HCT116 (cell line): ENCODE results near the gene ETHE1. TPM values are rescaled to one million over a fixed set of nuclear protein-coding genes. Genes with fewer than 3 reads are reported as not detected.
A peak's percentile ranks its signal among the peaks of the same experiment; 100 is the strongest.

Experiments
- ATAC-seq: fragments of 200-7000 bp; cut with Tn5 transposase; 2 replicates; pipeline ENCODE4 v1.9.1; 2020; ENCODE audit warnings: mild to moderate bottlenecking, moderate library complexity
- BruUV-seq: library from RNA; stranded (reverse); fragments of 400-500 nt; replicated peaks from 2 replicates; lab custom pipeline; 2021; lab: Mats Ljungman, UMichigan
- CTCF ChIA-PET: fragments of 300-600 bp; sonication (Branson Sonifier 250); formaldehyde crosslinking; loops from one replicate; lab custom pipeline; 2021; ENCODE audit warnings: antibody characterized with exemption; lab: Charles Lee
- POLR2A ChIA-PET: fragments of 300-600, 350-600 bp; sonication (Branson Sonifier 250); formaldehyde crosslinking; loops from one replicate; lab custom pipeline; 2021; ENCODE audit warnings: antibody characterized with exemption; lab: Charles Lee
- RAD21 ChIA-PET, 2 experiments: fragments of 300-600 bp; sonication (Branson Sonifier 250); formaldehyde crosslinking; loops; one replicate each; lab custom pipeline; 2023; ENCODE audit warnings: low total read pairs in 2 of 2; ENCODE audit not compliant: uncharacterized antibody in 2 of 2, unreplicated experiment in 2 of 2, low non-redundant PET in 1 of 2; lab: Charles Lee
- DNase-seq: peaks from one replicate; pipeline ENCODE4 v3.0.0-alpha.2; 2010; ENCODE audit warnings: low read depth, low spot score
- H2AFZ ChIP-seq: fragments of 200-600 bp; shearing (Covaris generic), sonication (generic); 2 replicates; pipeline ENCODE4 v1.6.1; 2017; ENCODE audit warnings: low read depth, mixed run types, mixed read lengths, antibody characterized with exemption, low read length; ENCODE audit not compliant: poor library complexity, severe bottlenecking
- H3K27ac ChIP-seq: 2 replicates; pipeline ENCODE4 v1.5.1; 2012; ENCODE audit warnings: low read depth, low read length
- H3K27me3 ChIP-seq: fragments of 200-600 bp; sonication (generic); 2 replicates; pipeline ENCODE4 v1.6.1; 2016; ENCODE audit warnings: mixed run types, low read length, mixed read lengths; ENCODE audit not compliant: insufficient read depth
- H3K36me3 ChIP-seq, 2 experiments: fragments of 200-500 bp in 1 of 2; fragments of 200-600 bp in 1 of 2; sonication (Bioruptor generic) in 1 of 2; sonication (generic) in 1 of 2; 2 replicates each; pipeline versions ENCODE4 v1.5.1 to v1.6.1; 2014 to 2016; ENCODE audit warnings: low read length in 2 of 2, inconsistent platforms in 1 of 2, mixed read lengths in 1 of 2, mixed run types in 1 of 2; ENCODE audit not compliant: insufficient read depth in 2 of 2, control insufficient read depth in 1 of 2
- H3K4me1 ChIP-seq, 2 experiments: fragments of 200-600 bp in 1 of 2; sonication (generic) in 1 of 2; 2 replicates each; pipeline versions ENCODE4 v1.5.1 to v1.6.1; 2012 to 2017; ENCODE audit warnings: low read length in 2 of 2, inconsistent platforms in 1 of 2, mild to moderate bottlenecking in 1 of 2, mixed read lengths in 1 of 2, mixed run types in 1 of 2, moderate library complexity in 1 of 2; ENCODE audit not compliant: insufficient read depth in 2 of 2, control insufficient read depth in 1 of 2
- H3K4me2 ChIP-seq: fragments of 200-600 bp; sonication (generic); 2 replicates; pipeline ENCODE4 v1.6.1; 2017; ENCODE audit warnings: mixed run types, low read length, mixed read lengths
- H3K4me3 ChIP-seq, 2 experiments: fragments of 200-600 bp in 1 of 2; sonication (generic) in 1 of 2; replicated peaks in 1 of 2; 2 replicates each; pipeline ENCODE4 v1.5.1; 2011 to 2016; ENCODE audit warnings: low read length in 2 of 2, control low read depth in 1 of 2, low read depth in 1 of 2, mild to moderate bottlenecking in 1 of 2, mixed read lengths in 1 of 2, mixed run types in 1 of 2
- H3K79me2 ChIP-seq: fragments of 200-600 bp; sonication (generic); 2 replicates; pipeline ENCODE4 v1.6.1; 2017; ENCODE audit warnings: mild to moderate bottlenecking, mixed run types, low read length, moderate library complexity, mixed read lengths; ENCODE audit not compliant: insufficient read depth
- H3K9ac ChIP-seq: fragments of 200-600 bp; sonication (generic); 2 replicates; pipeline ENCODE4 v1.6.1; 2016; ENCODE audit warnings: low read length, mixed read lengths
- H3K9me2 ChIP-seq: fragments of 200-600 bp; sonication (generic), shearing (Covaris generic); 2 replicates; pipeline ENCODE4 v1.6.1; 2017; ENCODE audit warnings: mixed run types, mild to moderate bottlenecking, moderate library complexity; ENCODE audit not compliant: insufficient read depth
- H3K9me3 ChIP-seq, 2 experiments: fragments of 200-500 bp in 1 of 2; fragments of 200-600 bp in 1 of 2; sonication (Bioruptor generic) in 1 of 2; sonication (generic) in 1 of 2; 2 replicates each; pipeline ENCODE4 v1.6.1; 2014 to 2017; ENCODE audit warnings: low read length in 2 of 2, mixed read lengths in 2 of 2, inconsistent platforms in 1 of 2, low read depth in 1 of 2, mild to moderate bottlenecking in 1 of 2, mixed run types in 1 of 2, moderate library complexity in 1 of 2; ENCODE audit not compliant: control insufficient read depth in 1 of 2, insufficient read depth in 1 of 2
- H4K20me1 ChIP-seq: fragments of 200-600 bp; sonication (generic), shearing (Covaris generic); 2 replicates; pipeline ENCODE4 v1.6.1; 2017; ENCODE audit warnings: mixed run types, mild to moderate bottlenecking, moderate library complexity; ENCODE audit not compliant: insufficient read depth
- EGR1 ChIP-seq: IDR thresholded peaks from 2 replicates; pipeline ENCODE4 v1.6.1; 2012; ENCODE audit warnings: low read depth
- EZH2phosphoT487 ChIP-seq: fragments of 200-600 bp; IDR thresholded peaks from 2 replicates; pipeline ENCODE4 v1.6.1; 2018; ENCODE audit warnings: antibody characterized with exemption, borderline replicate concordance
- RAD21 ChIP-seq: IDR thresholded peaks from 2 replicates; pipeline ENCODE4 v1.6.1; 2012; ENCODE audit warnings: low read depth, mild to moderate bottlenecking
- SP1 ChIP-seq: IDR thresholded peaks from 2 replicates; pipeline ENCODE4 v1.6.1; 2012; ENCODE audit warnings: low read depth
- TCF7L2 ChIP-seq: IDR thresholded peaks from 2 replicates; pipeline ENCODE4 v1.7.0; 2011; ENCODE audit warnings: borderline replicate concordance, inconsistent platforms; ENCODE audit not compliant: insufficient read depth, insufficient read length; ENCODE audit errors: extremely low read depth
- intact Hi-C: fragments of 100-400 bp; cut with micrococcal nuclease; formaldehyde crosslinking; loops from 2 replicates; pipeline ENCODE4 v1.10.0; 2022
- total RNA-seq: library from RNA; stranded (reverse); gene quantifications from one replicate; pipeline ENCODE4 v1.2.1, GENCODE V29; 2021; ENCODE audit not compliant: unreplicated experiment
- TF ChIP-seq, protein P1 (sequence below): IDR thresholded peaks from 2 replicates; pipeline ENCODE4 v1.6.1; 2012

ETHE1 gene
- total RNA-seq, 1 experiment from 2014 or later, result 64.3 TPM

DNA sequence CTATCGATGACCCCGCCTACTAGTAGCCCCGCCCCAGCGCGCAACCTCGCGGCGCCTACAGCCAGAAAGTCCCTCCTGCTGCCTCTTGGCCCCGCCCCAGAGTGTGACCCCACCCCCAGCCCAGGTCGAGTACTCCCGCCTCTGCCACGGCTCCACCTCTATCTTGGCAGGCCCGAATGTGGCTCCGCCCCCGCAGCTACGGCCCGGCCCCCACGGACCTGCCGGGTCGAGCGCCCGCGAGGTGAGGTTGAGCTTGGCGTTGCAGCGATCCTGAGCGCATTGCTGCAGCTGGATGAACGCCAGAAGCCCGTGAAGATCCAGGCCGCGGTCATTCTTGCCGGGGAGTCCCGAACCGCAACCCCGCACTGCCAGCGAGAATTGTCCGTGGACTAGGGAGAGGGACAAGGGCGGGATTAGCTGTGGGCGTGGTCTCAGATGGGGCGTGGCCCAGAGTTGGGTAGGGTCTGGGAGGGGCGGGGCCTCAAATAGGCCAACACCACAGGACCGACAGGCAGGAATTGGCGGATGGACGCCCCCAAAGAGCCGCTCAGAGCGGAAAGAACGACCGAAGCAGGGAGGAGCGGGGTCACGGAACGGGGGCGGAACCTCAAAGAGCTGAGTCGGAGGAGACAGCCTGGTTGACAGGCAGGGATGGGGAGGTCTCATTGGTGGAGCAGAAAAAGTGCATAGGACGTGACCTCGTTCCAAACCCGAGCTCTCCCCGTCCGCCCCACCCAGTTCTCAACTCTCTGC, 63.4 kb downstream of the ETHE1 start:
- ATAC-seq, result peak; percentile 87

GRCh38 chr19:43462785-43463380, 64.1 kb downstream of the ETHE1 start:
- intact Hi-C loops, result no loop called here
- RAD21 ChIA-PET, result interaction anchor here (0.7 to 0.9 kb wide), 2 partner anchors 41 to 59 kb away, joined by 3 read pairs; partner anchors contain the start of gene PHLDB3 (in 1 of the 2)
- Histone ChIP-seq H3K4me2 (peak overlapping the region; percentile 100), H2AFZ (peak overlapping the region; percentile 67), H4K20me1 (no peaks in the 10 kb centered on the region), H3K27ac (peak overlapping the region; percentile 36), H3K36me3 (no peaks in the 10 kb centered on the region), H3K79me2 (no peaks in the 10 kb centered on the region), H3K27me3 (no peaks in the 10 kb centered on the region), H3K9ac (peak overlapping the region; percentile 65), H3K9me2 (no peaks in the 10 kb centered on the region), H3K4me1 (peaks cover 22 to 47% of the 10 kb centered on the region in 2 experiments), H3K9me3 (no peaks in the 10 kb centered on the region), H3K4me3 (peak overlapping the region; percentile 37 to 73)
- TF ChIP-seq RAD21 (no peak), EZH2phosphoT487 (no peak)
- TF ChIP-seq, protein P1, sequence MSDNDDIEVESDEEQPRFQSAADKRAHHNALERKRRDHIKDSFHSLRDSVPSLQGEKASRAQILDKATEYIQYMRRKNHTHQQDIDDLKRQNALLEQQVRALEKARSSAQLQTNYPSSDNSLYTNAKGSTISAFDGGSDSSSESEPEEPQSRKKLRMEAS, result peak; percentile 87
- ATAC-seq (no peak), DNase-seq (no peak)
- no TSS peak for BruUV-seq
- POLR2A ChIA-PET, result interaction anchor here (0.7 to 1.8 kb wide), 8 partner anchors 11 to 206 kb away, joined by 3 to 8 read pairs (median 4); partner anchors contain the start of gene ZNF575
- CTCF ChIA-PET, result interaction anchor here (1.2 to 3.0 kb wide), 5 partner anchors 12 to 57 kb away, joined by 4 to 19 read pairs (median 4); no protein-coding TSS in a partner anchor

More for the DNA sequence above, 63.4 kb downstream of the ETHE1 start:
- ChIA-PET RAD21 (interaction anchor here (0.7 to 0.9 kb wide), 2 partner anchors 40 to 59 kb away, joined by 3 read pairs; partner anchors contain the start of gene PHLDB3 (in 1 of the 2)), POLR2A (interaction anchor here (0.7 to 1.8 kb wide), 8 partner anchors 10 to 205 kb away, joined by 3 to 8 read pairs (median 4); partner anchors contain the start of gene ZNF575), CTCF (interaction anchor here (1.2 to 3.0 kb wide), 5 partner anchors 12 to 56 kb away, joined by 4 to 19 read pairs (median 4); no protein-coding TSS in a partner anchor)
- TF ChIP-seq TCF7L2 (peak; percentile 64), EZH2phosphoT487 (no peak), SP1 (0 out of 2 replicates have a peak, but pooled peaks have one; percentile 7), EGR1 (peak; percentile 84)
- no peaks in the 10 kb centered on the region for H3K36me3 ChIP-seq
- H3K27me3 ChIP-seq, result no peaks in the 10 kb centered on the region
- DNase-seq, result peak; percentile 90
- no peaks in the 10 kb centered on the region for H3K9me2 ChIP-seq
- H3K4me1 ChIP-seq, result peaks cover 22 to 54% of the 10 kb centered on the region in 2 experiments
- H4K20me1 ChIP-seq, result no peaks in the 10 kb centered on the region
- peak overlapping the region; percentile 60 to 73 for H3K4me3 ChIP-seq
- H3K9me3 ChIP-seq, result no peaks in the 10 kb centered on the region
- no TSS peak for BruUV-seq
- peak overlapping the region; percentile 65 for H3K9ac ChIP-seq
- peak overlapping the region; percentile 100 for H3K4me2 ChIP-seq
- peak overlapping the region; percentile 92 for H2AFZ ChIP-seq
- intact Hi-C loops, result no loop called here
- no peaks in the 10 kb centered on the region for H3K79me2 ChIP-seq
- peak overlapping the region; percentile 26 for H3K27ac ChIP-seq
